Neutrophil (primary cell): ENCODE measurements around the gene CPPED1.
A peak's percentile ranks its signal among the peaks of the same experiment; 100 is the strongest.
"Not testable (repeated sequence)": the region's sequence is repeated elsewhere in the genome, so short reads cannot be mapped to it uniquely, and the experiment has no call there.

Experiments
- H3K27ac ChIP-seq: fragments of 200-600 bp; sonication (generic); 2 replicates; pipeline ENCODE4 v1.5.1; 2016; ENCODE audit warnings: mild to moderate bottlenecking, moderate library complexity
- H3K27me3 ChIP-seq: fragments of 200-600 bp; sonication (generic); 2 replicates; pipeline ENCODE4 v1.6.0; 2016; ENCODE audit warnings: mild to moderate bottlenecking
- H3K36me3 ChIP-seq: fragments of 200-600 bp; sonication (generic); 2 replicates; pipeline ENCODE4 v1.5.1; 2017
- H3K4me1 ChIP-seq, 2 experiments: fragments of 200-600 bp in 1 of 2; sonication (generic) in 1 of 2; 1 replicate in 1 of 2; 2 replicates in 1 of 2; pipeline versions ENCODE4 v1.5.1 to v1.6.1; 2013 to 2016; ENCODE audit warnings: low read depth in 1 of 2, low read length in 1 of 2, mild to moderate bottlenecking in 1 of 2, moderate library complexity in 1 of 2; ENCODE audit not compliant: control insufficient read depth in 1 of 2, insufficient read depth in 1 of 2
- H3K4me3 ChIP-seq, 2 experiments: fragments of 200-600 bp in 1 of 2; sonication (generic) in 1 of 2; 1 replicate in 1 of 2; 2 replicates in 1 of 2; pipeline ENCODE4 v1.5.1; 2013 to 2016; ENCODE audit warnings: low read depth in 1 of 2, low read length in 1 of 2, mild to moderate bottlenecking in 1 of 2, moderate library complexity in 1 of 2
- H3K9me3 ChIP-seq: fragments of 200-600 bp; sonication (generic); 2 replicates; pipeline ENCODE4 v1.5.1; 2016
- TF ChIP-seq, protein P1 (sequence below): fragments of 200-600 bp; sonication (generic); IDR thresholded peaks from 2 replicates; pipeline ENCODE4 v1.5.1; 2016; ENCODE audit warnings: antibody characterized with exemption

CPPED1 gene

DNA sequence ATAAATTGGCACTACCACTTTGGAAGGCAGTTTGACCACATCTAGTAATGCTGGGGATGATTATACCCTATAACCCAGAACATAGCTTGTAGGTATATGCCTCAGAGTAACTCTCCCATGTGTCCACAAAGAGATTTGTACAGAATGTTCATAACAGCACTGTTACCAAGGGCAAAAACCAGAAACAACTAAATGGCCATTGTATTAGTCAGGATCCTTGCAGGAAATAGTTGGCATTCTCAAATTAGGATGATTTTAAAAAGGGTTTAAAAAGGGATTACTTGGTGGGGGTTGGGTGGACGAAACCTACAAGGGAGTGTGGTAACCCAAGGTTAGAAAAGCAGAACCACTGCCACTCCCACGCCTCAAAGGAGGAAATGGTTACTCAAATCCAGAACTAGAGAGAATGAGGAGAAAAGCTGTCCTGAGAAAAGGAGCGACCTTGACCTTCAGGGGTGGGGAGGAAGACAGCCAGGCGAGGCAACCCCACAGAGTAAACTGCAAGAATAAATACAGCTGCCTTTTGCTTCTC is 2.1 kb downstream of the CPPED1 start:
- TF ChIP-seq, protein P1, sequence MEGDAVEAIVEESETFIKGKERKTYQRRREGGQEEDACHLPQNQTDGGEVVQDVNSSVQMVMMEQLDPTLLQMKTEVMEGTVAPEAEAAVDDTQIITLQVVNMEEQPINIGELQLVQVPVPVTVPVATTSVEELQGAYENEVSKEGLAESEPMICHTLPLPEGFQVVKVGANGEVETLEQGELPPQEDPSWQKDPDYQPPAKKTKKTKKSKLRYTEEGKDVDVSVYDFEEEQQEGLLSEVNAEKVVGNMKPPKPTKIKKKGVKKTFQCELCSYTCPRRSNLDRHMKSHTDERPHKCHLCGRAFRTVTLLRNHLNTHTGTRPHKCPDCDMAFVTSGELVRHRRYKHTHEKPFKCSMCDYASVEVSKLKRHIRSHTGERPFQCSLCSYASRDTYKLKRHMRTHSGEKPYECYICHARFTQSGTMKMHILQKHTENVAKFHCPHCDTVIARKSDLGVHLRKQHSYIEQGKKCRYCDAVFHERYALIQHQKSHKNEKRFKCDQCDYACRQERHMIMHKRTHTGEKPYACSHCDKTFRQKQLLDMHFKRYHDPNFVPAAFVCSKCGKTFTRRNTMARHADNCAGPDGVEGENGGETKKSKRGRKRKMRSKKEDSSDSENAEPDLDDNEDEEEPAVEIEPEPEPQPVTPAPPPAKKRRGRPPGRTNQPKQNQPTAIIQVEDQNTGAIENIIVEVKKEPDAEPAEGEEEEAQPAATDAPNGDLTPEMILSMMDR: no peak
- Histone ChIP-seq H3K27ac (peak overlapping the region; percentile 98), H3K4me1 (peaks cover 63 to 67% of the 10 kb centered on the region in 2 experiments), H3K27me3 (no peaks in the 10 kb centered on the region), H3K36me3 (peaks cover 17% of the 10 kb centered on the region), H3K9me3 (no peaks in the 10 kb centered on the region), H3K4me3 (peak overlapping the region; percentile 96 to 100)

DNA sequence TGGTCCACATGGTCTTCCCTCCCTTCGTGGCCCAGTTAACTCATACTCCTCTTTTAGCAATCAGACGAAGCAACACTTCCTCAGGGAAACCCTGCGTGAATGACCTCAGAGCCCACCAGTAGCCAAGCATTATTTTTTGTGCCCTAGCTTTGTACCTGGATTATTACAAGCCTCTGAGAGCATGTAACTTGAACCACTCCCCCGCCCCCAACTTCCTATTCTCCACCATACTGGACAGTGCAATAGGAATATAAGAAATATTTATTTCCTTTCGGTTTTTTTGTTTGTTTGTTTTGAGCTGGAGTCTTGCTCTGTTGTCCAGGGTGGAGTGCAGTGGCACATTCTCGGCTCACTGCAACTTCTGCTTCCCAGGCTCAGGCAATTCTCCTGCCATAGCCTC is 2.9 kb downstream of the CPPED1 start:
- peaks cover 63 to 67% of the 10 kb centered on the region in 2 experiments for H3K4me1 ChIP-seq
- peak overlapping the region; percentile 96 to 100 for H3K4me3 ChIP-seq
- H3K27ac ChIP-seq: peak overlapping the region; percentile 98
- H3K27me3 ChIP-seq: no peaks in the 10 kb centered on the region
- no peaks in the 10 kb centered on the region for H3K9me3 ChIP-seq
- TF ChIP-seq, protein P1: no peak
- peaks cover 17% of the 10 kb centered on the region for H3K36me3 ChIP-seq

DNA sequence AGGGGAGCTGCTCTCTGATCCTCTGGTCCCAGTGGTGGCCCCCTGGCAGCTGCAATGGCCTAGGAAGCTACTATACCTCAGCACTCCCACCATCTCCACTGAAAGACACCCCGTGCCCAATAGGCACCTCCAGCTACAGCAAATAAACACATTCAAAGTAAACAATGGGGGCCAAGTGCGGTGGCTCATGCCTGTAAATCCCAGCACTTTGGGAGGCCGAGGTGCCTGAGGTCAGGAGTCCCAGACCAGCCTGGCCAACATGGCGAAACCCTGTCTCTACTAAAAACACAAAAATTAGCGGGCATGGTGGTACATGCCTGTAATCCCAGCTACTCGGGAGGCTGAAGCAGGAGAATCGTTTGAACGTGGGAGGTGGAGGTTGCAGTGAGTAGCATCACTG is 3.7 kb downstream of the CPPED1 start:
- Histone ChIP-seq H3K4me3 (peak overlapping the region; percentile 96 to 100), H3K4me1 (peaks cover 63 to 67% of the 10 kb centered on the region in 2 experiments), H3K27ac (peak overlapping the region; percentile 98), H3K36me3 (peaks cover 25% of the 10 kb centered on the region)
- H3K27me3 ChIP-seq, H3K9me3 ChIP-seq: not testable (repeated sequence)

DNA sequence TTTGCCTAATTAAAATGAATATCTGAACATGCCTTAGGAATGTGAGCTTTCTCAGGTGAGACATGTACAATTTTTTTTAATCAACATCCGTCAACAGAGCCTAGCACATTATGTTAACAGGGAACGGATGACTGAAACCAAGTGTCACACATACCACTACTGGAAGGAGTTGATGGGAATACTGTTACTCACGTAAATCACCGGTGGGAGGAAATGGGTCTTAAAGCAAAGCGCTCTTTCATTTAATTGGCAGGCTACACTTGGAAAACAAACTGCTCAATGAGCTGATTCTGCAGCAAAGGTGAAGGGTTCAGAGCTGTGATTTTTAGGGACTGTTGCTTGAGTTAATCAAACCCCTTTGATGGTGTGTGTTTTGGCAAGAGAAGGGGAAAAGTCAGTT is 4.8 kb downstream of the CPPED1 start:
- Histone ChIP-seq H3K36me3 (peaks cover 33% of the 10 kb centered on the region), H3K4me1 (peaks cover 57 to 62% of the 10 kb centered on the region in 2 experiments), H3K27ac (peak overlapping the region; percentile 98), H3K4me3 (peak overlapping the region in 1 of 2 experiments; percentile 96), H3K27me3 (no peaks in the 10 kb centered on the region), H3K9me3 (no peaks in the 10 kb centered on the region)
- TF ChIP-seq, protein P1: no peak

DNA sequence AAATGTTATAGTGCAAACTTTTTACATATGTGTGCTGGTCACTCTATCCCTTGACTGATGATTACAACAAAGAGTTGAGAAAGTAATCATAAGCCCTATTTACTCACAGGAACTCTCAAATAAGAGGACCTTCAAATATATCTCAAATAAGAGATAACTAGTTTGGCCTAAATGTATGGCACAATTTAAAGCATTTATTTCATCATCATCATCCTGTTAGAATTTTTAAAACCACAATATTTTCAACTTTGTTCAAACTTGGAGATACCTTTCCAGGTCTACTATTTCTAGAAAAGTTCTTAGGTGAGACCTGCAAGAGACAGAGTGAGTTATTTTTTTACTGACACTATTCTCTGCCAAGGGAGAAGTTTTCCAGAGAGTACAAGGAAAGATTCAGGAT is 5.5 kb downstream of the CPPED1 start:
- no peaks in the 10 kb centered on the region for H3K27me3 ChIP-seq
- H3K4me3 ChIP-seq: no peak overlapping the region
- peaks cover 57 to 63% of the 10 kb centered on the region in 2 experiments for H3K4me1 ChIP-seq
- TF ChIP-seq, protein P1: no peak
- H3K9me3 ChIP-seq: no peaks in the 10 kb centered on the region
- H3K36me3 ChIP-seq: peaks cover 39% of the 10 kb centered on the region
- peak overlapping the region; percentile 98 for H3K27ac ChIP-seq

DNA sequence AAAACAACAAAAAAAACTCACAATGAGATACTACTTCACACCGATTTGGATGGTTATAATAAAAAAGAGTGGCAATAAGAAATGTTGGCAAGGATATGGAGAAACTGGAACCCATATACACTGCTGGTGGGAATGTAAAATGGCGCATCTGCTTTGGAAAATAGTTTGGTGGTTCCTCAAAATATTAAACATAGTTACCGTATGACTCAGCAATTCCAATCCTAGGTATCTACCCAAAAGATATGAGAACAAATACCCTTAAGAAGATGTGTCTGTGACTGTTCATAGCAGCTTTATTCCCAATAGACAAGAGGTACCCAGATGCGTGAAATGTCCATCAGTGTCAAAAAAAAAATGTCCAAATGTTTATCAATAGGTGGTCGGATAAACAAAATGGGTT is 7.2 kb downstream of the CPPED1 start:
- Histone ChIP-seq H3K36me3 (peaks cover 53% of the 10 kb centered on the region), H3K4me1 (peaks cover 43 to 66% of the 10 kb centered on the region in 2 experiments), H3K27ac (peak overlapping the region; percentile 25), H3K27me3 (no peaks in the 10 kb centered on the region), H3K4me3 (no peak overlapping the region), H3K9me3 (no peaks in the 10 kb centered on the region)
- TF ChIP-seq, protein P1: no peak
